DMS114 treated with DMSO at 0.1 percent for 48 hours (cell line): ENCODE results near the gene TUBA3E.
"Not testable (repeated sequence)": the region's sequence is repeated elsewhere in the genome, so short reads cannot be mapped to it uniquely, and the experiment has no call there.

Experiments
- DNase-seq: peaks from one replicate; lab custom pipeline; 2025; ENCODE audit not compliant: unreplicated experiment; lab: John Stamatoyannopoulos, UW

The TUBA3E gene

GRCh38 chr2:130198343-130198742 is at the start of gene TUBA3E:
TUBA3E (minus strand) TSS chr2:130198439; CDS start chr2:130198360, 79 bp downstream.
- no peak for DNase-seq

GRCh38 chr2:130246430-130246829 is 48.2 kb upstream of the TUBA3E start:
- DNase-seq: no peak

GRCh38 chr2:130245976-130246375 is 47.7 kb upstream of the TUBA3E start:
- DNase-seq: no peak

GRCh38 chr2:130243359-130243758 is 45.1 kb upstream of the TUBA3E start:
- no peak for DNase-seq

GRCh38 chr2:130241041-130241707 is 42.9 kb upstream of the TUBA3E start:
- no peak for DNase-seq

- not testable (repeated sequence) for DNase-seq
Observed at GRCh38 chr2:130239581-130239980, 41.3 kb upstream of the TUBA3E start.

- DNase-seq: not testable (repeated sequence)
Observed at GRCh38 chr2:130233066-130233465, 34.8 kb upstream of the TUBA3E start.

GRCh38 chr2:130231656-130232055 is 33.4 kb upstream of the TUBA3E start:
- DNase-seq: no peak

GRCh38 chr2:130230907-130231306 is 32.7 kb upstream of the TUBA3E start:
- not testable (repeated sequence) for DNase-seq

GRCh38 chr2:130230376-130230775 is 32.1 kb upstream of the TUBA3E start:
- not testable (repeated sequence) for DNase-seq

- not testable (repeated sequence) for DNase-seq
Observed at GRCh38 chr2:130229161-130229510, 30.9 kb upstream of the TUBA3E start.

- DNase-seq: not testable (repeated sequence)
Observed at GRCh38 chr2:130228467-130229160, 30.4 kb upstream of the TUBA3E start.

- not testable (repeated sequence) for DNase-seq
Observed at GRCh38 chr2:130228005-130228404, 29.8 kb upstream of the TUBA3E start.

GRCh38 chr2:130222523-130222922 is 24.3 kb upstream of the TUBA3E start:
- not testable (repeated sequence) for DNase-seq

GRCh38 chr2:130220505-130220904 is 22.3 kb upstream of the TUBA3E start:
- DNase-seq: not testable (repeated sequence)

- DNase-seq: not testable (repeated sequence)
Observed at GRCh38 chr2:130219147-130219546, 20.9 kb upstream of the TUBA3E start.

GRCh38 chr2:130207051-130207450 is 8.8 kb upstream of the TUBA3E start:
- DNase-seq: not testable (repeated sequence)

- not testable (repeated sequence) for DNase-seq
Observed at GRCh38 chr2:130203150-130203549, 4.9 kb upstream of the TUBA3E start.

- not testable (repeated sequence) for DNase-seq
Observed at GRCh38 chr2:130202518-130202917, 4.3 kb upstream of the TUBA3E start.

- DNase-seq: not testable (repeated sequence)
Observed at GRCh38 chr2:130196052-130196451, 2.2 kb downstream of the TUBA3E start.

- not testable (repeated sequence) for DNase-seq
Observed at GRCh38 chr2:130195089-130195635, 3.1 kb downstream of the TUBA3E start.

- DNase-seq: not testable (repeated sequence)
Observed at GRCh38 chr2:130193824-130194223, 4.4 kb downstream of the TUBA3E start.
